HG03025 (cell line): ENCODE data around the gene SAMD3.
"Not testable (repeated sequence)": the region's sequence is repeated elsewhere in the genome, so short reads cannot be mapped to it uniquely, and the experiment has no call there.

Experiments
- ATAC-seq: cut with Tn5 transposase; IDR thresholded peaks from one replicate; pipeline ENCODE4 v1.9.1; 2021; ENCODE audit warnings: mild to moderate bottlenecking, moderate library complexity; ENCODE audit not compliant: unreplicated experiment, low FRiP score

The SAMD3 gene

GRCh38 chr6:130212215-130212874 is 10.4 kb downstream of the SAMD3 start:
- no peak for ATAC-seq

- ATAC-seq, result no peak
Measured at GRCh38 chr6:130211691-130212090, 11.1 kb downstream of the SAMD3 start.

GRCh38 chr6:130207979-130208649 is 14.6 kb downstream of the SAMD3 start:
- ATAC-seq, result no peak

GRCh38 chr6:130206479-130206878 is 16.3 kb downstream of the SAMD3 start:
- ATAC-seq, result no peak

GRCh38 chr6:130204322-130204721 is 18.4 kb downstream of the SAMD3 start:
- ATAC-seq, result no peak

- ATAC-seq, result peak; percentile 36
Measured at GRCh38 chr6:130203370-130203769, 19.4 kb downstream of the SAMD3 start.

- peak; percentile 79 for ATAC-seq
Measured at GRCh38 chr6:130202782-130203181, 20.0 kb downstream of the SAMD3 start.

- ATAC-seq, result no peak
Measured at GRCh38 chr6:130200020-130200419, 22.7 kb downstream of the SAMD3 start.

- ATAC-seq, result no peak
Measured at GRCh38 chr6:130198483-130199035, 24.2 kb downstream of the SAMD3 start.

- ATAC-seq, result not testable (repeated sequence)
Measured at GRCh38 chr6:130197816-130198482, 24.8 kb downstream of the SAMD3 start.

GRCh38 chr6:130194434-130194833 is 28.3 kb downstream of the SAMD3 start:
- ATAC-seq, result not testable (repeated sequence)

GRCh38 chr6:130190701-130191690 is 31.8 kb downstream of the SAMD3 start:
- no peak for ATAC-seq

- no peak for ATAC-seq
Measured at GRCh38 chr6:130189531-130190397, 33.0 kb downstream of the SAMD3 start.

- ATAC-seq, result no peak
Measured at GRCh38 chr6:130188207-130188899, 34.4 kb downstream of the SAMD3 start.

- ATAC-seq, result no peak
Measured at GRCh38 chr6:130187335-130188206, 35.2 kb downstream of the SAMD3 start.

- no peak for ATAC-seq
Measured at GRCh38 chr6:130185658-130186057, 37.1 kb downstream of the SAMD3 start.

- ATAC-seq, result no peak
Measured at GRCh38 chr6:130183271-130184222, 39.2 kb downstream of the SAMD3 start.
